ENCODE measurements around the gene SRP9.

The SRP9 gene
- 37.1 to 245 (median 134) reads per million in 18 experiments for total RNA-seq

DNA sequence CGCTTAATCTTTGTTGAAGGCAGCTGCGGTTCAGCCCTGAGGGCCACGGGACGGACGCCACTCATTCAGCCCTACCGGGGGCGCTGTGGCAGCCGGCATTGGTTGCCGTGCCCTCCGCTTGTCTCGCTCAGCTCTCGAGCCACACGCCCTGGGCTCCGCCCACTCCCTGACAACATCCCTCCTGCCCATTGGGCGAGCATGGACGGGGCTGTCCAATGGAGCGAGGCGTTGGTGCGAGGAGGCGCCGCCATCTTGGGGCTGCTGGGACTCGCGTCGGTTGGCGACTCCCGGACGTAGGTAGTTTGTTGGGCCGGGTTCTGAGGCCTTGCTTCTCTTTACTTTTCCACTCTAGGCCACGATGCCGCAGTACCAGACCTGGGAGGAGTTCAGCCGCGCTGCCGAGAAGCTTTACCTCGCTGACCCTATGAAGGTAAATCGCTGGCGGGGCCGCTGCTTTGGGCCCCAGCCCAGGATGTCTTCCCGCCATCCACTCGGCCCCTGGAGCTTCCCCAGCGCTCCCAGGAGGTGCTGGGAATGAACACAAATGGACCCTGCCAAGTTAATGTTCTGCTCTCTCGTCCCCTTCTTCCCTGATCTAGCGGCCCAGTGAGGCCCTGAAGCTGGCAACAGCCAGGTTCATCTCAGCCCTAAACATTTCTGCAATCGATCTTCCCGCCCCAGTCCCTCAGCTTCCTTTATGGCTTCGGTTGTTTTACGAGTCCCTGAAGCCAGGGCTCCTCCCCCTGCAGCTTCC, at the start of gene SRP9:
SRP9 (plus strand) TSS at position 244 of the 754 bp plus-strand sequence; CDS start at position 359, 115 bp downstream.
- DNase-seq = peak; percentile 99

- DNase-seq = no peak
Observed at GRCh38 chr1:225731491-225731890, 46.1 kb upstream of the SRP9 start.

GRCh38 chr1:225733254-225733653, 44.4 kb upstream of the SRP9 start:
- DNase-seq = no peak

DNA sequence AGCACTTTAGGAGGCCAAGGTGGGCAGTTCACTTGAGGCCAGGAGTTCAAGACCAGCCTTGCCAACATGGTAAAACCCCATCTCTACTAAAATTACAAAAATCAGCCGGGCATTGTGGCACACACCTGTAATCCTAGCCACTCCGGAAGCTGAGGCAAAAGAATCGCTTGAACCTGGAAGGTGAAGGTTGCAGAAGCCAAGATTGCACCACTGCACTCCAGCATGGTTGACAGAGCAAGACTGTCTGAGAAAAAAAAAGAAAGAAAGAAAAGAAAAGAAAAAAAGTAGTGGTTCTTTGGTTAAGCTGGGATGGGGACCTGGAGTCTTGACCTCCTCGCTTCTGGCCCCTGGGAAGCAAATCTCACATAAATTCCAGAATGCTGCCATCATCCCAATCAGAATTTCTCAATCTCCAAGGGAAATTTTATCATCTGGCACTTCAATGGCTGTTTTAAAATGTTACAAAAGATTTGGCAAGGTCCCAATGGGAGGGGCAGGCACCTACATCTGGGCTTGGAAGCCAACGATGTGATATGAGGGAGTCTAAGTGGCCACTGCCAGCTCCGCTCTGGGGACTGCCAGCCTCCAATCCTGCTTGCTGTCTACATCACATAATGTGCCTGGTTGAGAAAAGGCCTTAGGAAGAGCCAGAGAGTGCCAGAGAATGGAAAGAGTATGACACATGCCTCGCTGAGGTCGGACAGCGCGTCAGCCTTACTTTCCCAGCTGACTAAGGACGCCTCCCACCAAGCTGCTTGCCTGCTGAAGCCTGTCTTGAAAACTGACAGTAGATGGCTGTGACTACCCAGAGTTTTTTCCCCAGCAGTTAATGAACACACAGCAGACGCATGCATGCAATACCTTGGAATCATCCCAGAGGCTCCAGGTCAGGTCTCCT, 42.1 kb upstream of the SRP9 start:
- DNase-seq = no peak

DNA sequence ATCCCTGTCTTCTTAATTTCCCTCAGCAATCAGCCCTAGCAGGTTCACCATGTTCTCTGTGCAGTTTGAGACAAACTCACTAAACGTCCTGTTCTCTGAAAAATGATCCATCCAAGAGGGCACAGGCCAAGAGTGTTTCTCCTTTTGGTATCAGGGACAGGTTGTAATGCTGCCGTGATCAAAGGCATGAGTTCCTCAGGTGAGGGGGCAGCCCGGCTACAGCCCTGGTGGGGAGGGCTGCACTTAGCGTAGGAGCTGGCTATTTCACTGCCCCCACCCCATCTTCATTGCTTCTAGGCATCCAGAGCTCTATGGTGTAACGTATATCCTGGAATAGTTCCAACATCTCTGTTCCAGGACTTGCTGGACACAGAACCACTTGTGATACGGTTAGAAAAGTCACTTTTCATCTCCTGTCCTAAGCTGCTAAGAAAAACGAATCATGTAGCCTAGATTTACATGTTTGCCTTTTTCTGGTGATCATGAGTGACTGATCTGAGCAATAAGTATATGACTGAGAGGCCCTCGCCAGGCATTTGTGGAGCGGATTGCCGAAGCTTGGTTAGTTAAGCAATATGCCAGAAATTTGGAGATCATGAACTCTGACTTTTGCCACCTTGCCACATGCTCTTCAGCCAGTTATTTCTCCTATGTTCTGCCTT, 41.1 kb upstream of the SRP9 start:
- no peak for DNase-seq

DNA sequence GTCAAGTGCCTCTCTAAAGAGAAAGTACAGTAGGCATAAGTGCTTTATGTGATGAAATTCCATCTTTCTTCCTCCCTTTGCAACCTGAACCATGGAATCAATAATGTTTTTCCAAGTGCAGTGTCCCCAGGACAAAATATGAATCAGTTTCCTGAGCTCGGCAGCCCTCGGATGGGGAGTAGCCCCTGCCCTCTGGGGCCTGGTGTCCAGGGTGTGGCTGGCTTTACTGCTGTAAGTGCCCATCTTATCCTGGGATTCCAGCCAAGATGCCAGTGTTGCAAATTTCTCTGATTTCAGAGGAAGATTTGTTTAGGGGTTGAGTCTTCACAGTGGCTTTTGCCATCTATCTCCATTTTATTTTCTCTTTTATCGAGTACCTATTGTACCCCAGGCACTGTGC, 40.5 kb upstream of the SRP9 start:
- DNase-seq = no peak

DNA sequence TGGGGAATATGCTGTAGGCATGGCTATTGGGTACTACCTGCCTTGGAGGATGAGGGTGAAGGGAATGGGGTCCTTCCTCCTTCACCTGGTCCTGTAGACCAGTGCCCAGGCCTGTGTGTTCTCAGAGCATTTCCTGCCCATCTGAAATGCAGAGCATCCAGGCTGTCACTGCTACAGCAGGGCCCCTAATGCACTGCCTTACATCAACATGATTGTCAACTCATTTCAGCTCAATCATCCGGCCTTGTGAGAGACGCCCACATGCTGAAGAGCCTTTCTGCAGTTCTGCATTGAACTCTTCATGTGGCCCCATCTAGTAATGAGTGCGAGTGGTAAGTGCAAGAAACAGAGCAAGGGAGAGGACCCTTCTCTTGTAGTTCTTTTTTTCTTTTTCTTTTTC, 39.8 kb upstream of the SRP9 start:
- no peak for DNase-seq

DNA sequence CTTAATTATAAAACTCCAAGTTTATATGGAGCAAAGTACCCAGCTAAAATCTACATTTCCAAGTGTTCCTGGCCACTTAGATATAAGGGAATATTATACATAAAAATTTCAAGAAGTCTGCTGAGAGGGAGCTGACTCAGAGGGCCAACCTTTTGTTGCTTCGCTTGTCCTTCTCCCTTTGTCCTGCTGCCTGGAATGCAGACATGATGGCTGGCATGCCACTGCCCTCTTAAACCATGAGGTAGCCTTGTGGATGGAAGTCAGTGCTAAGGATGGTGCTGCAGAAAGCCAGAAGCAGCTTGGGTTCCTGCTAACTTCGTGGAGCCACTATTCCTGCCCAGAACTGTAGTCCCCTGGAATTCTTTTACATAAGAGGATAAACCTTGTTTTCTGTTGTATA, 38.9 kb upstream of the SRP9 start:
- DNase-seq = no peak

GRCh38 chr1:225739542-225740107, 38.0 kb upstream of the SRP9 start:
- no peak for DNase-seq

GRCh38 chr1:225744745-225745144, 32.9 kb upstream of the SRP9 start:
- no peak for DNase-seq

DNA sequence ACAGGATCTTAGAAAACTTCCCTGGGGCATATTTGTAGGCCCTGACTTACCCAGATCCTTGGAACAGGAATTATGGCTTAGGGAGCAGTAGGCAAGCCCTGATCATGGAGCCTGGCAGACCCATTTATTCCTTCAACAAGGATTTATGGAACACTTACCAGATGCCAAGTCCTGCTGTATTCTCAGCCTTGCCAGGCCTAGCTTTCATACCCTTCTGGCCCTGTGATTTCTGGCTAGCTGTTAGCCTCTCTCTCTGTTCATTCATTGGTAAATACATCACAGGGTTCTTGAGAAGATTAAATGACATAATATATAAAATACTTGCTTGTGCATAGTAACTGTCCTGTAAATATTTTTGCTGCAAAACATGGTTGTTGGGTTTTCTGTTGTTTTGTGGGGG, 32.4 kb upstream of the SRP9 start:
- no peak for DNase-seq

- DNase-seq = no peak
Observed at GRCh38 chr1:225746361-225747179, 31.1 kb upstream of the SRP9 start.

GRCh38 chr1:225747566-225747965, 30.1 kb upstream of the SRP9 start:
- no peak for DNase-seq

DNA sequence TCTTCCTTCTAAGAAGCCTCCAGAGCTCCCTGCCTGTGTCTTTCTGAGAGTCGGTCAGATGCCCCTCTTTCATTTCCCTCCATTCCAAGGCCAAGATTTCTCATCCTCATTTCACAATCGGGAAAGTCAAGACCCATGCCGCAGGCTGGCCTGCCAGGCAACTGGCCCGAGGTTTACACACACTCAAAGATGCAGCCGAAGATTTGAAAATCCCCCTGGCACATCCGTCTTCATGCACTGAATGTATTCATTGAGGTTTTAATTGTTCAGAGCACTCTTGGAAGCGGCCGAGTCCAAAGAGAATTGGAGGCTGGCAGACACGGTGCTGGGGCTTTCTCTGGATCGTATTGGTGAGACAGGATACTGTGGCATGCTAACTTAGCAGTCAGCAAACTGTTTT, 29.1 kb upstream of the SRP9 start:
- no peak for DNase-seq

DNA sequence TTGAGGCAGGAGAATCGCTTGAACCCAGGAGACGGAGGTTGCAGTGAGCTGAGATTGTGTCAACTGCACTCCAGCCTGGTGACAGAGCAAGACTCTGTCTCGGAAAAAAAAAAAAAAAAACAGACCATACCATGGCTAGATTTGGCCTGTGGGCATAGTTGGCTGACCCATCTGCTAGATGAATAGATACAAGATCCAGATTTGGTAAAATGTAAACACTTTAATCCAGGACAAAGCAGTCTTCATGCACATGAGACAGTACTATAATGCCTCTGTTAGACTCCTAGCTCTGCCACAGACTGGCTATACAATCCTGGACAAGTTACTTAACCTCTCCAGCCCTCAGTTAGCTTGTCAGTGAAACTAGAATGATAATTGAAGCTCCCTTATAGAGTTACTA, 27.9 kb upstream of the SRP9 start:
- DNase-seq = no peak

DNA sequence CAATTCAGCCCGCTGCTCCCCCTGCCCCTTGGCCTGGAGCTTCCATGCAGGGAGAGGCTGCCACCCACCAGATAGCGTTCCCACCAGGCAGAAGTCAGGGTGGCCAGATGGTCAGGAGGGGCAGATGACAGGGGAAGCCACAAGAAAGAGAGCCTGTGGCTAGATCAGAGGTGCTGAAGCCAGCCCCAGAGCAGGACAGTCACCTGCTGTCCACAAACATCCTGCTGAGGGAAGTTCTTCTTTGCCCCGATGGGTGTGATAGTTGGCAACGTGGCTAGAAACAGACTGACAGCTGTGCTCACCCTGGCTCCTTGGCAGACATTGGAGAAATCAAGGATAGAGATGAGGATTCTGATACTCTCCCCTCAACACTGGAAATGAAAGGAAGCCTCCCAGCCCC, 27.2 kb upstream of the SRP9 start:
- DNase-seq = no peak

DNA sequence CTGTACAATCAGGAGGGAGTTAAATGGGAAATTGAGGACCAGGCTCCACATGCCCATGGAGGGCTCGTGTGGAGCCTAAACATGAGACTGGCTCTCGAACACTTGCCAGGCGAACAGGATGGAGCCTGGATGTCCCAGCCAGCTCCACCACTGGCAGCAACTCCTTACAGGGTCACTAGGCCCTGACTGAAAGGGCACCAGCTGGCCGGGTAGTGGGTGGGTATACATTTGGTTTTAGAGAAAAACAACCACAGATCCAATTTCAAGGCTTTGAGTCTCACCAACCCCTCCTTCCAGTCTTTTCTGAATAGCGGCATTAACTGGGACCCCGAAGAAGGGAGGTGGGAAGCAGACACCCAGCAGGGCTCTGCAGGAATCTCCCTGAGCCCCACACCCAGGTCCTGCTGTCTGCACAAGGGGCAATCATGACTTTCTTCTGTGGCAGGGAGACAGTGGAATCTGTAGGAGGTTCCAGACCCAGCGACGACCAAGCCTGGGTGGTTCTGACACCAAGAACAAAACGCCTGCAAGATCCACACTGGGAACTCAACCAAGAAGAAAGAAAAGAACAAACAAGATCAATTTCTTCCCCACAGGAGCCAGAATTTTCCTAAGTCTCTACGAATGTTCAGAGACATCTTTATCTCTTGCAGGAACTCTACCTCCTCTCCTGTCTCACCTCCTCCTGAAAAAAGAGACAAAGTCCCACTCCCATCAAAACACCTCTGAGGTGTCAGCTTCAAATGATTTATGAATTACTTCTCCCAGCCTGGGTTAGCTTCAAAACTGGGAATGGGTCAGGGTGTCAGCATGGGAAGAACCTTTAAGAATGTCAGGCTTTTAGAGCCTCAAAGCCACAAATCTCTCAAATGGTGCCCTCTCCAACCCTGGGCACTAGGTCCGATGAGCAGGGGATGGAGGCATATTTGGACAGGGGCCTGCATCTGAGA, 26.5 kb upstream of the SRP9 start:
- DNase-seq = no peak

- no peak for DNase-seq
Observed at GRCh38 chr1:225752245-225752644, 25.4 kb upstream of the SRP9 start.

DNA sequence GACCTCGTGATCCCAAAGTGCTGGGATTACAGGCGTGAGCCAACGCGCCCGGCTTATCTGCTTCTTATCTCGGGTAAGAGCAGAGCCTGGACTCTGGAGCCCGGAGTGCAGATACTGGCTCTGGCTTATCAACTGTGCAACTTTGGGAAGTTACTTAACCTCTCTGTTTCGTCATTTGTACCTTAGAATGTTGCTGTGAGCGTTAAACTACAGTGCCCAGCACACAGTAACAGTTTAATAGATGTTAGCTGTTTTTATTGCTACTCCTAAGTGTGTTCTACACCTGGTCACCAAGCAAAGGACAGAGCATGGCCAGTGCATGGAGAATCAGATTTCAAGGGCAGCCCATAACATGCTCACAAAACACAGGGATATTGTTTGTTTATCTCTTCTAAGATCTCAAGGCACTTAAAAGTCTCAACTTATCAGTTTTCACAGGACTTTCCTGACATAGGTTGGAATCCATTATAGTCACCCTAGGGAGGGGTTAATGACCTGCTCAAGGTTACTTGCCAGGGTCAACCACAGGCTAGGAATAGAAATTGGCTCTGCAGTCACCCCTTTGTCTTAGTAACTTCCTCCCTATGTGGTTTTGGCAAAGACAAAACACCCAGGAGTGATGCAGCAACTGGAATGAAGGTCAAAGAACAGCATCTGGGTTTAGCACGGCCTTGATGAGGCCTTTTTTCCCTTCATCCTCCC, 22.5 kb upstream of the SRP9 start:
- peak in 1 of 2 donors; percentile 9 for DNase-seq

DNA sequence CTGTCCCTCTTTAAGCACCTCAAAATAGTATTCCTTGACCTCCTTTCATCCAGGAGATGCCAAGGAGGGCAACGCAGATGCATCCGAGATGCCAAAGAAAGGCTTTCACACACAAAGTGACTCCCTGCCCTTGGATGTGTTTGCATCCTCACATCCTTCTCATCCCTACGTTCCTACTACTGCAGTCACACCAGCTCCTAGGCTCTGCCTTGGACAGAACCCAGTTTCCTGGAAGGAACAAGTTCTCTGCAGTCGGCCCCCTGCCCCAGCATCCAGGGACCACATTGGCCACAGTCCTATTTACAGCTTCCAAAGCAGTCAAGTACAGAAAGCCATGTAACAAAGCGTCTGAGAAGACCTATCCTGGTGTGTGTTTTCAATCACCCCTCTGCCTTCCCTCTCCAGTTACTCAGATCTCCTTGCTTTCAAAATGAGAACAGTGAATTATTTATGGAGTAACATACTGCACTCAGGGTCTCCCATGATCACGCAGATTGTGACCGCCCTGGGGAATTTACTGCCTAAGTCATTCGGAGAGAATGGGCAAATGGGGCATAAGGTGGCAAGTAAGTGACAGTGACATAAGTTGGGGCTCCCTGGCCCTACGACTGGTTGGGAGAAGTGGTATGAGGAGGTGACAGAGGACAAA, 21.8 kb upstream of the SRP9 start:
- DNase-seq = no peak

All from inflammatory macrophage (primary cell).